NB4 (cell line): ENCODE results near the gene CRTAP.

Source experiments
- DNase-seq: peaks from one replicate; pipeline ENCODE4 v3.0.0; 2010; ENCODE audit warnings: low read depth
- H3K4me3 ChIP-seq: one replicate; pipeline ENCODE4 v1.5.1; 2011; ENCODE audit warnings: mild to moderate bottlenecking, low read depth, low read length, moderate library complexity
- CTCF ChIP-seq: IDR thresholded peaks from one replicate; pipeline ENCODE4 v1.5.1; 2012; ENCODE audit warnings: low read depth, low read length
- MAX ChIP-seq: IDR thresholded peaks from 2 replicates; pipeline ENCODE4 v1.6.1; 2011; ENCODE audit warnings: low read depth, low read length
- MYC ChIP-seq: IDR thresholded peaks from 2 replicates; pipeline ENCODE4 v1.6.1; 2011; ENCODE audit warnings: low read depth, low read length
- POLR2A ChIP-seq: IDR thresholded peaks from 2 replicates; pipeline ENCODE4 v1.6.1; 2011; ENCODE audit warnings: mild to moderate bottlenecking; ENCODE audit not compliant: insufficient read length; ENCODE audit errors: extremely low read depth

Gene CRTAP

DNA sequence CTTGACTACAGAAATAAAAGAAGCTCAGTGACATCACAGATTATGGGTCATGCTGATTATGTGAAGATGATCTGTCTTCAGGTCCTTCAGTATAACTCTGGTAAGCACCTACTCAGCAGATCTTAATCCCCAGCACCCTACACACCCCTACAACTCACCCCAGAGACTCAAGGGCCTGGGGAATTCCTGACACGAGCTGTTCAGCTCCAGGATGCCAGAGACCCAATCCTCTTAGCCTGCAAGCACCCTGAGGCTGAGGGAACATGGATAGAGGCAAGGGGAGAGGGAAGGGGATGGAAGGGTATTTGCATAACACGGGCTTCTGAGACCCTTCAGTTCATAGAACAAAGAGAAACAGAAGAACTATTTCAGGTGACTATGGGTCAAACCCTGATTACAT lies 29.9 kb upstream of the CRTAP start:
- TF ChIP-seq CTCF = no peak
- TF ChIP-seq MYC = no peak
- TF ChIP-seq MAX = no peak
- no peak for TF ChIP-seq POLR2A
- H3K4me3 ChIP-seq = no peak overlapping the region
- DNase-seq = no peak

- no peak for DNase-seq
- no peak overlapping the region for H3K4me3 ChIP-seq
- TF ChIP-seq MYC (no peak), POLR2A (no peak), MAX (no peak), CTCF (no peak)
Observed at GRCh38 chr3:33088691-33089090, 25.1 kb upstream of the CRTAP start.

DNA sequence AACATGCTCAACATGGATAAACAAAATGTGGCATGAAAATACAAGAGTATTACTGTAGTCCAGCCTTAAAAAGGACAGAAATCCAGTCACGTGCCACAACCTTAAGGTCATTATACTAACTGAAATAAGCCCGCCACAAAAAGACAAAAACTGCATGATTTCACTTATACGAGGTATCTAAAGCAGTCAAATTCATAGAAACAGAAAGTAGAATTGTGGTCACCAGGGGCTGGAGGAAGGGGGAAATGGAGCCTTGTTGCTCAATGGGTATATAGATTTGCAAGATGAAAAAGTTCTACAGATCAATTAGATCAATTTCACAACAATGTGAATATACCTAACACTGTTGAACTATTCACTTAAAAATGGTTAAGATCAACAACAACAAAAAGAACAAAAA lies 24.3 kb upstream of the CRTAP start:
- peak; percentile 73 for DNase-seq
- no peak overlapping the region for H3K4me3 ChIP-seq
- TF ChIP-seq MYC (no peak), CTCF (no peak)

DNA sequence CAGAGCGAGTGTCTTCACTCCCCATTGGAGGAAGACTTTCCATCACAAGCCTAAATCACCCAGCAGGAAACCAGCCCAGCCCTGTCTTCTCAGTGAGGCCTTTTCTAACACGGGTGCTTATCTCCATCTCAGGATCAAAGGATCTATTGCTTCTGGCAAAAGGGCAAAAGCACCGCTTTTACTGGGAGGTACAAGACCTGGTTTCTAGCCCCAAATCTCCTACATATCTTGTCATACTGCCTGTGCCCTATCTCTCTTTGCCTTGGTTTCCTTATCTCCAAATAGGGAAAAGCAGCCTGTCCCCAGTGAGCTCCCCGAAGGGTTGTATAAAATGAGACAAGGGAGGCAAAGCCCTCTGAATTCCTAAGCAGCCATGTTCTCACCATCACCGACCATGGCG lies 22.1 kb upstream of the CRTAP start:
- DNase-seq = no peak
- TF ChIP-seq CTCF (no peak), MYC (no peak), MAX (no peak), POLR2A (no peak)
- no peak overlapping the region for H3K4me3 ChIP-seq

- TF ChIP-seq MYC (no peak), POLR2A (no peak), MAX (no peak), CTCF (no peak)
- no peak overlapping the region for H3K4me3 ChIP-seq
- no peak for DNase-seq
Observed at GRCh38 chr3:33092496-33093254, 21.1 kb upstream of the CRTAP start.

- TF ChIP-seq MYC = no peak
- TF ChIP-seq CTCF = no peak
- no peak for TF ChIP-seq MAX
- no peak for TF ChIP-seq POLR2A
- no peak overlapping the region for H3K4me3 ChIP-seq
- DNase-seq = no peak
Observed at GRCh38 chr3:33093847-33094246, 20.0 kb upstream of the CRTAP start.
